GM18870 (cell line): ENCODE measurements around the gene SLC25A17.
"Not testable (repeated sequence)": the region's sequence is repeated elsewhere in the genome, so short reads cannot be mapped to it uniquely, and the experiment has no call there.

Experiments
- ATAC-seq: cut with Tn5 transposase; IDR thresholded peaks from one replicate; pipeline ENCODE4 v1.9.1; 2021; ENCODE audit warnings: moderate library complexity; ENCODE audit not compliant: unreplicated experiment

SLC25A17 gene

GRCh38 chr22:40721266-40721665 lies 97.9 kb downstream of the SLC25A17 start:
- ATAC-seq: no peak

- ATAC-seq: no peak
Measured at GRCh38 chr22:40720538-40721256, 98.4 kb downstream of the SLC25A17 start.

DNA sequence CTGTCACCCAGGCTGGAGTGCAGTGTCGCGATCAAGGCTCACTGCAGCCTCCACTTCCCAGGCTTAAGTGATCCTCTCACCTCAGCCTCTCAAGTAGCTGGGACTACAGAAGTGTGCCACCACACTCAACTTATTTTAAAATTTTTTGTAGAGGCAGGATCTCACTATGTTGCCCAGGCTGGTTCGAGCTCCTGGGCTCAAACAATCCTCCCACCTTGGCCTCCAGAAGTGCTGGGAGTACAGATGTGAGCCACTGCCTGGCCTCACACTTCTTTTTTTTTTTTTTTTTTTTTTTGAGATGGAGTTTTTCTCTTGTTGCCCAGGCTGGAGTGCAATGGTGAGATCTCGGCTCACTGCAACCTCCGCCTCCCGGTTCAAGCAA lies 99.0 kb downstream of the SLC25A17 start:
- ATAC-seq: not testable (repeated sequence)
